Upper lobe of left lung (tissue), 6 donors: ENCODE data around the gene CDH22. TPM values are rescaled to one million over a fixed set of nuclear protein-coding genes. Genes with fewer than 3 reads are reported as not detected.

Experiments used
- ATAC-seq, 2 donors: fragments of 200-7000 bp; cut with Tn5 transposase; one replicate each; pipeline ENCODE4 v1.9.1; 2022; ENCODE audit warnings: mild to moderate bottlenecking in 2 of 2, moderate library complexity in 2 of 2; ENCODE audit not compliant: low FRiP score in 2 of 2
- DNase-seq, 2 donors: peaks; one replicate each; pipeline ENCODE4 v3.0.0-alpha.2; 2019 to 2020
- H3K27ac ChIP-seq, 4 donors: fragments of 200-600 bp; sonication (generic); one replicate each; pipeline ENCODE4 v1.5.1; 2016 to 2019
- H3K27me3 ChIP-seq, 4 donors: fragments of 200-600 bp; sonication (generic); one replicate each; pipeline ENCODE4 v1.5.1; 2017 to 2019
- H3K36me3 ChIP-seq, 4 donors: fragments of 200-600 bp; sonication (generic); one replicate each; pipeline ENCODE4 v1.5.1; 2016 to 2019
- H3K4me1 ChIP-seq, 4 donors: fragments of 200-600 bp; sonication (generic); one replicate each; pipeline ENCODE4 v1.5.1; 2018 to 2019
- H3K4me3 ChIP-seq, 4 donors: fragments of 200-600 bp; sonication (generic); one replicate each; pipeline ENCODE4 v1.5.1; 2017 to 2019; ENCODE audit warnings: mild to moderate bottlenecking in 2 of 4, moderate library complexity in 1 of 4
- H3K9me3 ChIP-seq, 4 donors: fragments of 200-600 bp; sonication (generic); one replicate each; pipeline ENCODE4 v1.5.1; 2018 to 2019
- EP300 ChIP-seq, 4 donors: sonication (generic); formaldehyde crosslinking; IDR thresholded peaks; one replicate each; pipeline ENCODE4 v1.5.1; 2017; ENCODE audit warnings: antibody characterized with exemption in 4 of 4, control low read depth in 2 of 4
- POLR2A ChIP-seq, 4 donors: fragments of 450-650 bp; IDR thresholded peaks; one replicate each; pipeline ENCODE4 v1.5.1; 2016 to 2017; ENCODE audit warnings: antibody characterized with exemption in 4 of 4, mild to moderate bottlenecking in 2 of 4
- POLR2AphosphoS5 ChIP-seq, 2 donors: sonication (generic); formaldehyde crosslinking; IDR thresholded peaks; one replicate each; pipeline ENCODE4 v1.5.1; 2017; ENCODE audit warnings: antibody characterized with exemption in 2 of 2
- WGBS, 2 donors: methylation state at CpG; one replicate each; pipeline ENCODE4 v1.1.5; 2017 to 2018; 5-methylcytosine and 5-hydroxymethylcytosine counted together
- total RNA-seq, 6 donors: library from RNA; depleted of rRNA in 4 of 6; stranded (reverse); fragments of >200 nt in 4 of 6; gene quantifications; one replicate each; pipeline versions ENCODE4 v1.1.0 to v1.2.1, GENCODE V29; 2016 to 2021
- TF ChIP-seq, protein P1 (sequence below), 6 experiments: fragments of 450-650 bp in 4 of 6; fragments of 200-600 bp in 2 of 6; sonication (generic) in 2 of 6; IDR thresholded peaks; one replicate each; pipeline ENCODE4 v1.5.1; 2016 to 2019; ENCODE audit warnings: antibody characterized with exemption in 6 of 6
- donor health status: DM: no; HTN: no; CAD: no; lungs with moderate emphysema.
- donor health status: DM: no; HTN: yes; CAD: no; lungs with severe emphysema.

CDH22 gene
- total RNA-seq, 6 donors from 2014 or later: 0.10 to 0.40 (median 0.24) TPM; not detected in 2

GRCh38 chr20:46226602-46227001 lies 81.7 kb downstream of the CDH22 start:
- Histone ChIP-seq H3K27me3 (peaks cover 0 to 2% (median 0%) of the 10 kb centered on the region in 4 donors), H3K9me3 (no peaks in the 10 kb centered on the region), H3K27ac (no peak overlapping the region), H3K4me1 (no peaks in the 10 kb centered on the region), H3K4me3 (no peak overlapping the region), H3K36me3 (no peaks in the 10 kb centered on the region)
- TF ChIP-seq POLR2A (IDR thresholded peaks at IDR 0.05) (no peak), POLR2AphosphoS5 (IDR thresholded peaks at IDR 0.05) (no peak), EP300 (IDR thresholded peaks at IDR 0.05) (no peak)
- TF ChIP-seq, protein P1, sequence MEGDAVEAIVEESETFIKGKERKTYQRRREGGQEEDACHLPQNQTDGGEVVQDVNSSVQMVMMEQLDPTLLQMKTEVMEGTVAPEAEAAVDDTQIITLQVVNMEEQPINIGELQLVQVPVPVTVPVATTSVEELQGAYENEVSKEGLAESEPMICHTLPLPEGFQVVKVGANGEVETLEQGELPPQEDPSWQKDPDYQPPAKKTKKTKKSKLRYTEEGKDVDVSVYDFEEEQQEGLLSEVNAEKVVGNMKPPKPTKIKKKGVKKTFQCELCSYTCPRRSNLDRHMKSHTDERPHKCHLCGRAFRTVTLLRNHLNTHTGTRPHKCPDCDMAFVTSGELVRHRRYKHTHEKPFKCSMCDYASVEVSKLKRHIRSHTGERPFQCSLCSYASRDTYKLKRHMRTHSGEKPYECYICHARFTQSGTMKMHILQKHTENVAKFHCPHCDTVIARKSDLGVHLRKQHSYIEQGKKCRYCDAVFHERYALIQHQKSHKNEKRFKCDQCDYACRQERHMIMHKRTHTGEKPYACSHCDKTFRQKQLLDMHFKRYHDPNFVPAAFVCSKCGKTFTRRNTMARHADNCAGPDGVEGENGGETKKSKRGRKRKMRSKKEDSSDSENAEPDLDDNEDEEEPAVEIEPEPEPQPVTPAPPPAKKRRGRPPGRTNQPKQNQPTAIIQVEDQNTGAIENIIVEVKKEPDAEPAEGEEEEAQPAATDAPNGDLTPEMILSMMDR (IDR thresholded peaks at IDR 0.05): no peak
- ATAC-seq (no peak), DNase-seq (no peak)
- WGBS, 2 donors: 45 to 48% methylated on average over 6 to 8 of the region's 8 CpGs

GRCh38 chr20:46222521-46223007 lies 85.7 kb downstream of the CDH22 start:
- Histone ChIP-seq H3K27me3 (no peaks in the 10 kb centered on the region), H3K36me3 (no peaks in the 10 kb centered on the region), H3K4me1 (no peaks in the 10 kb centered on the region), H3K4me3 (no peak overlapping the region), H3K27ac (no peak overlapping the region), H3K9me3 (no peaks in the 10 kb centered on the region)
- no peak for ATAC-seq
- no peak for DNase-seq
- TF ChIP-seq POLR2A (IDR thresholded peaks at IDR 0.05) (no peak), POLR2AphosphoS5 (IDR thresholded peaks at IDR 0.05) (no peak), EP300 (IDR thresholded peaks at IDR 0.05) (no peak)
- TF ChIP-seq, protein P1 (IDR thresholded peaks at IDR 0.05): no peak
- 23 to 32% methylated on average over 14 of the region's 14 CpGs for WGBS, 2 donors

DNA sequence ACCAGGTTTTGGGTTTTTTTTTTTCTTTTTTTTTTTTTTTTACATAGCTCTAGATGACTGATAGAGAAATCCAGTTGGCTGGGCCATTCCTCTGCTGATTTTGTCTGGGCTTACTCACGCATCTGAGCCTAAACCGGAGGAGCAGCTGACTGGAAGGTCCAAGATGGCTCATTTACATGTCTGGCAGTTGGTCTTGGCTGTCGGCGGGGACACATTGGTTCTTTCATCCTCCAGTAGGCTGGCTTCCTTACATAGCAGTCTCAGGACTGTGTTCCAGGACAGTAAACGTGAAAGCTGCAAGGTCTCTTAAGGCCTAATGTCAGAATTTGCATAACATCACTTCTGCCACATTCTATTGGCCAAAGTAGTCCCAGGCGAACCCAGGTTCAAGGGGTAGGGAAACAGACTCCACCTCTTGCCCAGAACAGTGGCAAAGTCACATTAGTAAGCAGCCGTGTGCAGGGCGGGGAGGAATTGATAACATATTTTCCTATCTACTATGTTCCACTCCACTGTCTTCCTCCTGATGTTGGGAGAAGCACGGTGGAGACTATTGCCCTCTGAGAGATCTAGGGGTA lies 87.0 kb downstream of the CDH22 start:
- no peaks in the 10 kb centered on the region for H3K27me3 ChIP-seq
- no peak overlapping the region for H3K27ac ChIP-seq
- WGBS, 2 donors: 79 to 86% methylated on average over 9 of the region's 9 CpGs
- H3K36me3 ChIP-seq: no peaks in the 10 kb centered on the region
- no peaks in the 10 kb centered on the region for H3K9me3 ChIP-seq
- ATAC-seq: no peak
- DNase-seq: no peak
- TF ChIP-seq EP300 (IDR thresholded peaks at IDR 0.05) (no peak), POLR2AphosphoS5 (IDR thresholded peaks at IDR 0.05) (no peak), POLR2A (IDR thresholded peaks at IDR 0.05) (no peak)
- TF ChIP-seq, protein P1 (IDR thresholded peaks at IDR 0.05): no peak
- no peak overlapping the region for H3K4me3 ChIP-seq
- no peaks in the 10 kb centered on the region for H3K4me1 ChIP-seq

DNA sequence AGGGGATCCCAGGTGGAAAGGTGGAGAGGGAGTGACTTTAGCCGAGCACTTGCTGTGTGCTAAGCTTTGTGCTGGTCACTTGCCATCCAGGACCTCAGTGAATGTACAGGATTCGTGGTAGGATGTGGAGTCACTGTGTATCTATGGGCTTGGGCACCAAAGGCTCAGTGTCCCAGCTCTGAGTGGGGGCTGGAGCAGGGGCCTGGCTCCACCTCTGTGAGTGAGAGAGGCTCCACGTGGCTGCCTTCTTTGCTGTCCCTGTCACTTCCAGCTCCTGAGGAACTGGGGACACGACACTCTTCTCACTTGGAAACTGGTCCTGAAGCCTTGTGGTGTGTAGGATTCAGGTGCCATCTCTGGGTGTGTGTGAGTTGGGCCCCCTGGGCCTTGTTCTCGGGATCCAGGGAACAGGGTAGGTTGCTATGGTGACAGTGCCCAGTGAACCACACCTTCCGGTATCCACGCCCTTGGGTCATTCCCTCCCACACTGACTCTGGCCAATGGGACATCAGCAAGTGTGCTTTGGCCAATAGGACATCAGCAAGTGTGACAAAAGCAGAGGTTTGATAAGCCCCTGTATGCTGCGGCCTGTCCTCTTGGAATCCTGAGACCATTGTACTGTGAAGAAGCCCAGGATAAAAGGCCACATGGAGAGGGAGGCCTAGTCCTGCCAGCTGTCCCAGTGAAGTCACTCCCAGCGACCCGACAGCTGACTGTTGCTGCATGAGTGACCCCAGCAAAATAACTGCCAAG lies 87.7 kb downstream of the CDH22 start:
- 56 to 63% methylated on average over 8 to 10 of the region's 10 CpGs for WGBS, 2 donors
- H3K4me3 ChIP-seq: no peak overlapping the region
- no peak overlapping the region for H3K27ac ChIP-seq
- H3K36me3 ChIP-seq: no peaks in the 10 kb centered on the region
- no peaks in the 10 kb centered on the region for H3K4me1 ChIP-seq
- ATAC-seq (no peak), DNase-seq (no peak)
- TF ChIP-seq, protein P1 (IDR thresholded peaks at IDR 0.05): no peak
- no peak for TF ChIP-seq POLR2A (IDR thresholded peaks at IDR 0.05)
- no peak for TF ChIP-seq EP300 (IDR thresholded peaks at IDR 0.05)
- TF ChIP-seq POLR2AphosphoS5 (IDR thresholded peaks at IDR 0.05): no peak
- no peaks in the 10 kb centered on the region for H3K9me3 ChIP-seq
- no peaks in the 10 kb centered on the region for H3K27me3 ChIP-seq
